Neural cell (in vitro differentiated cells): ENCODE results near the gene PLEKHA7.

Experiments
- EZH2 ChIP-seq: fragments of 200-600, 300-800 bp; shearing (Covaris generic), sonication (generic); IDR thresholded peaks from 2 replicates; pipeline ENCODE4 v1.6.1; 2014; ENCODE audit warnings: antibody characterized with exemption, low read length, borderline replicate concordance, mild to moderate bottlenecking; ENCODE audit not compliant: insufficient read depth, poor library complexity, severe bottlenecking
- POLR2AphosphoS5 ChIP-seq: IDR thresholded peaks from 2 replicates; pipeline ENCODE4 v1.6.1; 2012
- RAD21 ChIP-seq: fragments of 450-650 bp; conservative IDR thresholded peaks from 2 replicates; pipeline ENCODE4 v1.6.1; 2014; ENCODE audit warnings: antibody characterized with exemption, mild to moderate bottlenecking, moderate library complexity
- TAF1 ChIP-seq: IDR thresholded peaks from 2 replicates; pipeline ENCODE4 v1.6.1; 2012; ENCODE audit warnings: low read depth
- TF ChIP-seq, protein P1 (sequence below): fragments of 450-650 bp; IDR thresholded peaks from 2 replicates; pipeline ENCODE4 v1.5.1; 2014; ENCODE audit warnings: antibody characterized with exemption, mild to moderate bottlenecking, moderate library complexity; ENCODE audit not compliant: poor library complexity, severe bottlenecking
- TF ChIP-seq, protein P2 (sequence below): IDR thresholded peaks from 2 replicates; pipeline ENCODE4 v1.6.1; 2012; ENCODE audit warnings: borderline replicate concordance

DNA sequence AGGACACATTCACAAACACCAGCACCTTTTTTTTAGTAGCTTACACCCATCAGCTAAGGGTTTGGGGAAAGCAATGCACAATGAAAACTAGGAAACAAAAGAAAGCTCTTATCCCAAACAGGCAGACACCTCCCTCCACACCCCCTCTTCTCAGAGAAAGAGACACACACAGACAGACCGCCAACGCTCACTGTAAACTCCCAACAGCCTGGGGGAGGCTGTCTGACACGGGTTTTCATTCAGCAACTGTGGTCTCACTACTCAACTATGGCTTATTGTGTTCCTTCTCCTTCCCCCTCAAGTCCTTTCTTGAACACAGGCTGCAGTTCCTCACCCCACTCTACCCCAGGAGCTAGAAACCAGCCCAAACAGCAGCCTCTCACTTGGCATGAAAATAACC lies 152.4 kb downstream of the PLEKHA7 start:
- TF ChIP-seq, protein P1, sequence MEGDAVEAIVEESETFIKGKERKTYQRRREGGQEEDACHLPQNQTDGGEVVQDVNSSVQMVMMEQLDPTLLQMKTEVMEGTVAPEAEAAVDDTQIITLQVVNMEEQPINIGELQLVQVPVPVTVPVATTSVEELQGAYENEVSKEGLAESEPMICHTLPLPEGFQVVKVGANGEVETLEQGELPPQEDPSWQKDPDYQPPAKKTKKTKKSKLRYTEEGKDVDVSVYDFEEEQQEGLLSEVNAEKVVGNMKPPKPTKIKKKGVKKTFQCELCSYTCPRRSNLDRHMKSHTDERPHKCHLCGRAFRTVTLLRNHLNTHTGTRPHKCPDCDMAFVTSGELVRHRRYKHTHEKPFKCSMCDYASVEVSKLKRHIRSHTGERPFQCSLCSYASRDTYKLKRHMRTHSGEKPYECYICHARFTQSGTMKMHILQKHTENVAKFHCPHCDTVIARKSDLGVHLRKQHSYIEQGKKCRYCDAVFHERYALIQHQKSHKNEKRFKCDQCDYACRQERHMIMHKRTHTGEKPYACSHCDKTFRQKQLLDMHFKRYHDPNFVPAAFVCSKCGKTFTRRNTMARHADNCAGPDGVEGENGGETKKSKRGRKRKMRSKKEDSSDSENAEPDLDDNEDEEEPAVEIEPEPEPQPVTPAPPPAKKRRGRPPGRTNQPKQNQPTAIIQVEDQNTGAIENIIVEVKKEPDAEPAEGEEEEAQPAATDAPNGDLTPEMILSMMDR: no peak
- TF ChIP-seq, protein P2, sequence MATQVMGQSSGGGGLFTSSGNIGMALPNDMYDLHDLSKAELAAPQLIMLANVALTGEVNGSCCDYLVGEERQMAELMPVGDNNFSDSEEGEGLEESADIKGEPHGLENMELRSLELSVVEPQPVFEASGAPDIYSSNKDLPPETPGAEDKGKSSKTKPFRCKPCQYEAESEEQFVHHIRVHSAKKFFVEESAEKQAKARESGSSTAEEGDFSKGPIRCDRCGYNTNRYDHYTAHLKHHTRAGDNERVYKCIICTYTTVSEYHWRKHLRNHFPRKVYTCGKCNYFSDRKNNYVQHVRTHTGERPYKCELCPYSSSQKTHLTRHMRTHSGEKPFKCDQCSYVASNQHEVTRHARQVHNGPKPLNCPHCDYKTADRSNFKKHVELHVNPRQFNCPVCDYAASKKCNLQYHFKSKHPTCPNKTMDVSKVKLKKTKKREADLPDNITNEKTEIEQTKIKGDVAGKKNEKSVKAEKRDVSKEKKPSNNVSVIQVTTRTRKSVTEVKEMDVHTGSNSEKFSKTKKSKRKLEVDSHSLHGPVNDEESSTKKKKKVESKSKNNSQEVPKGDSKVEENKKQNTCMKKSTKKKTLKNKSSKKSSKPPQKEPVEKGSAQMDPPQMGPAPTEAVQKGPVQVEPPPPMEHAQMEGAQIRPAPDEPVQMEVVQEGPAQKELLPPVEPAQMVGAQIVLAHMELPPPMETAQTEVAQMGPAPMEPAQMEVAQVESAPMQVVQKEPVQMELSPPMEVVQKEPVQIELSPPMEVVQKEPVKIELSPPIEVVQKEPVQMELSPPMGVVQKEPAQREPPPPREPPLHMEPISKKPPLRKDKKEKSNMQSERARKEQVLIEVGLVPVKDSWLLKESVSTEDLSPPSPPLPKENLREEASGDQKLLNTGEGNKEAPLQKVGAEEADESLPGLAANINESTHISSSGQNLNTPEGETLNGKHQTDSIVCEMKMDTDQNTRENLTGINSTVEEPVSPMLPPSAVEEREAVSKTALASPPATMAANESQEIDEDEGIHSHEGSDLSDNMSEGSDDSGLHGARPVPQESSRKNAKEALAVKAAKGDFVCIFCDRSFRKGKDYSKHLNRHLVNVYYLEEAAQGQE: no peak
- TF ChIP-seq POLR2AphosphoS5 (no peak), EZH2 (no peak), TAF1 (no peak), RAD21 (no peak)
